Thoracic aorta (tissue), 2 donors: ENCODE results near the gene DLK2. TPM values are rescaled to one million over a fixed set of nuclear protein-coding genes. Genes with fewer than 3 reads are reported as not detected.
A peak's percentile ranks its signal among the peaks of the same experiment; 100 is the strongest.

Experiments used
- ATAC-seq: fragments of 150-250 bp; one replicate; pipeline ENCODE4 v1.8.0; 2017; ENCODE audit warnings: low read depth; ENCODE audit not compliant: insufficient number of reproducible peaks, low FRiP score
- DNase-seq: peaks from one replicate; pipeline ENCODE4 v3.0.0-alpha.2; 2020; ENCODE audit warnings: low spot score
- H3K27ac ChIP-seq, 2 donors: fragments of 200-600 bp; sonication (generic); 1 replicate in 1 of 2; 2 replicates in 1 of 2; pipeline ENCODE4 v1.5.1; 2016; ENCODE audit warnings: mild to moderate bottlenecking in 2 of 2, moderate library complexity in 2 of 2
- H3K27me3 ChIP-seq: fragments of 200-600 bp; sonication (generic); replicated peaks from 2 replicates; pipeline ENCODE4 v1.6.0; 2016; ENCODE audit warnings: mild to moderate bottlenecking; ENCODE audit not compliant: insufficient read depth
- H3K36me3 ChIP-seq: fragments of 200-600 bp; sonication (generic); one replicate; pipeline ENCODE4 v1.5.1; 2016
- H3K4me1 ChIP-seq, 2 donors: fragments of 200-600 bp; sonication (generic); 1 replicate in 1 of 2; 2 replicates in 1 of 2; pipeline versions ENCODE4 v1.5.1 to v1.6.0; 2016; ENCODE audit warnings: low read depth in 2 of 2, mild to moderate bottlenecking in 1 of 2; ENCODE audit not compliant: control insufficient read depth in 1 of 2
- H3K4me3 ChIP-seq: fragments of 200-600 bp; sonication (generic); 2 replicates; pipeline ENCODE4 v1.5.1; 2016; ENCODE audit warnings: mild to moderate bottlenecking
- H3K9me3 ChIP-seq: fragments of 200-600 bp; sonication (generic); 2 replicates; pipeline ENCODE4 v1.5.1; 2016
- CTCF ChIP-seq: fragments of 200-600 bp; sonication (generic); IDR thresholded peaks from one replicate; pipeline ENCODE4 v1.5.1; 2019; ENCODE audit warnings: antibody characterized with exemption
- total RNA-seq, 2 donors: library from RNA; depleted of rRNA; stranded (reverse); fragments of >200 nt; gene quantifications; one replicate each; pipeline versions ENCODE4 v1.1.0 to v1.2.3, GENCODE V29; 2016

The DLK2 gene
- total RNA-seq, 2 donors from 2014 or later, result not detected

DNA sequence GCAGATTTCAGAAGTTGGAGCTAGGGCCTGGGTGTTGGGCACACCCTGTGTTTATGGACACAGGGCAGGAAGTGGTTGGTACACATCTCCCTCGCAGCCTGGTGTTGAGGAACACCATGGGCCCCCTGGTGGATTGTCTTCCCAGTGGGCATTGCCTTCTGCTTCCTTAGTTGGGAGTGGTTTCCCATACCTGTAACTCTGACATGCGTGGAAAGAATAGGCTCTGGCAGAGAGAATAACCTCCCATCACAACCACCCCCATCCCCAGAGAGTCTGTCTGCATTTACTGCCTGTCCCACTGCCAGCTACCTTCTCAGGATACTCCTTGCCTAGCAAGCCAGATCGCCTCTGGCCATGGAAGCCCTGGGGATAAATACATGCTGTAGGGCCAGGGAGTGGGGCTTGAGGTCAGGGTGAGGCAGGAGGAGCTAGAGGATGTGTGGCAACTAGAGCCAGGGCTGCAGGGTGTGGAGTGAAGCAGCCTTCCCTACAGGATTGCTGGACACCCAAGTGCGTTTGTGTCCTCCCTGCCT is 40.1 kb upstream of the DLK2 start:
- Histone ChIP-seq H3K4me1 (peaks cover 30 to 46% of the 10 kb centered on the region in 2 donors), H3K36me3 (peaks cover 12% of the 10 kb centered on the region), H3K9me3 (no peaks in the 10 kb centered on the region), H3K4me3 (no peak overlapping the region), H3K27ac (peak overlapping the region in 1 of 2 donors; percentile 28), H3K27me3 (no peaks in the 10 kb centered on the region)
- DNase-seq, result no peak
- TF ChIP-seq CTCF, result no peak
- no peak for ATAC-seq

DNA sequence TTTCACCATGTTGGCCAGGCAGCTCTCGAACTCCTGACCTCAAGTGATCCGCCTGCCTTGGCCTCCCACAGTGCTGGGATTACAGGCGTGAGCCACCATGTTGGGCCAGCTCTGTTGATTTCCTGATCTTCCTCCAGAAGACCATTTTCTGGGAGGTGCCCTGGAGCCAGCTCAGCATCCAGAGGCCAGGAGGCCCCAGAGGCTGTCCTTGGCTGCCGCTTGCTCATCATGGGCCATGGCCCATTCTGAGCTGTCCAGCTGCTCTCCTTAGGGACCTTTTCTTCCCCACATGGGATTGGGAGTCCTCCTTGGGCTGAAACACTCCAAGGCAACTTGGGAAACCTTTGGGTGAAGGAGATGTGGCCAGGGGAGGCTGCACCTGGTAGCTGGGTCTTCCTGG is 39.4 kb upstream of the DLK2 start:
- no peaks in the 10 kb centered on the region for H3K9me3 ChIP-seq
- H3K36me3 ChIP-seq, result peaks cover 5% of the 10 kb centered on the region
- no peaks in the 10 kb centered on the region for H3K27me3 ChIP-seq
- no peak for TF ChIP-seq CTCF
- peaks cover 30 to 42% of the 10 kb centered on the region in 2 donors for H3K4me1 ChIP-seq
- no peak for DNase-seq
- no peak overlapping the region for H3K4me3 ChIP-seq
- no peak overlapping the region for H3K27ac ChIP-seq
- no peak for ATAC-seq

GRCh38 chr6:43494321-43494720 is 39.0 kb upstream of the DLK2 start:
- Histone ChIP-seq H3K36me3 (peaks cover under 1% of the 10 kb centered on the region), H3K4me1 (peaks cover 30 to 38% of the 10 kb centered on the region in 2 donors), H3K27ac (no peak overlapping the region), H3K27me3 (no peaks in the 10 kb centered on the region), H3K9me3 (no peaks in the 10 kb centered on the region), H3K4me3 (no peak overlapping the region)
- ATAC-seq (no peak), DNase-seq (no peak)
- TF ChIP-seq CTCF, result no peak

DNA sequence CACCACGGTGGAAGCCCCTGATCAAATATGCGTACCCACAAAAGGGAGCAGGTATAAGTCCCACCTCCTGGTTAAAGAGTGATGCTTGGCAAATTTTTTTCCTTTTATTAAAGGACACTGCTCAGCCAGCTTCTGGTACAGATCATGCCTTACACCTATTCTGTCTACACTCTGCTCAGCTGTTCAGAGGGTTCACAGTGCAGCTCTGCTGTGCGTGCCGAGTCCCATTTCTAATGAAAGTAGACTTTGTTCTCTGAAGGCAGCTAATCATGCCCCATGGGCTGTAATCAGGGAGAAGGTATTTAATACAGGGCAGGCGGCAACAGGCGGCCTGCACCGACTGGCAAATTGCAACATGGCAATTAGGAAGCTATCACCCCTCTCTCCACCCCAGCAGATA is 38.5 kb upstream of the DLK2 start:
- Histone ChIP-seq H3K27ac (no peak overlapping the region), H3K4me1 (peaks cover 30 to 33% of the 10 kb centered on the region in 2 donors), H3K9me3 (no peaks in the 10 kb centered on the region), H3K27me3 (no peaks in the 10 kb centered on the region), H3K36me3 (no peaks in the 10 kb centered on the region), H3K4me3 (no peak overlapping the region)
- ATAC-seq (no peak), DNase-seq (no peak)
- TF ChIP-seq CTCF, result no peak

DNA sequence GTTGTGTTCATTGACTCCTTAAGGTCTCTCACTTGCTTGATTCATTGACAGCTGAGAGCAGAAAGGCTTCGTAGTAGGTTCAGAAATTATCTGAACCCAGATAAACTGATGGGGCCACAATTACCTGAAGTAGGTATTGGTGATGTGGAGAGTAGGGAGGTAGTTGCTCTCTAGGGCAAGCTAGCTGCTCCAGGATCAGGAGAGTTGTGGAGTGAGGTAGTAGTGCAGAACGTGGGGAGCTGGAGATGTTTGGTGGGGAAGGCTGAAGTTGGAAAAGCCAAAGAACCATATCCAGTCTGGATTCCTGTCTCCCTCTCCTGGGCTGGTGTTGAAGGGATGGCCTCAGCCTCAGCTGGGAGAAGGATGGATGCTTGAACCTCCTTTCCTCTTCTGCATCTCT is 37.9 kb upstream of the DLK2 start:
- H3K27me3 ChIP-seq, result no peaks in the 10 kb centered on the region
- no peak overlapping the region for H3K4me3 ChIP-seq
- no peaks in the 10 kb centered on the region for H3K36me3 ChIP-seq
- no peak overlapping the region for H3K27ac ChIP-seq
- no peak for DNase-seq
- no peak for ATAC-seq
- H3K4me1 ChIP-seq, result peaks cover 27 to 30% of the 10 kb centered on the region in 2 donors
- no peak for TF ChIP-seq CTCF
- no peaks in the 10 kb centered on the region for H3K9me3 ChIP-seq
